A549 (cell line): ENCODE data around the gene LRFN2. TPM values are rescaled to one million over a fixed set of nuclear protein-coding genes. Genes with fewer than 3 reads are reported as not detected.

Experiments used
- ATAC-seq, 2 experiments: fragments of 200-7000 bp in 1 of 2; fragments of >200 bp in 1 of 2; cut with Nextera tagmentation in 1 of 2; cut with Tn5 transposase in 1 of 2; 3 replicates each; pipeline versions ENCODE4 v1.8.0 to v1.9.1; 2018 to 2020; ENCODE audit warnings: mild to moderate bottlenecking in 1 of 2, moderate library complexity in 1 of 2
- CTCF ChIA-PET: fragments of 300-600 bp; sonication (Branson Sonifier 250); formaldehyde crosslinking; extraction: SDS; loops from one replicate; lab custom pipeline; 2021; ENCODE audit warnings: antibody characterized with exemption, inconsistent platforms; lab: Yijun Ruan, JAX
- POLR2A ChIA-PET: fragments of 350-600 bp; formaldehyde crosslinking; extraction: SDS; loops from one replicate; lab custom pipeline; 2021; ENCODE audit warnings: antibody characterized with exemption, inconsistent platforms; lab: Yijun Ruan, JAX
- DNase-seq, 2 experiments: peaks; one replicate each; pipeline versions ENCODE4 v3.0.0 to v3.0.0-alpha.2; 2011 to 2016; ENCODE audit warnings: low read depth in 1 of 2, low spot score in 1 of 2
- FAIRE-seq: peaks from 2 replicates; lab custom pipeline; 2011; peaks lifted over from hg19 to GRCh38; lab: Jason Lieb, UNC
- H3K27ac ChIP-seq, 2 experiments: fragments of >200 bp; sonication (Bioruptor Twin); formaldehyde crosslinking; 3 replicates each; pipeline ENCODE4 v1.5.1; 2016 to 2017
- H3K4me1 ChIP-seq: fragments of >200 bp; sonication (Bioruptor Twin); formaldehyde crosslinking; 3 replicates; pipeline ENCODE4 v1.6.1; 2016
- H3K4me2 ChIP-seq: fragments of >200 bp; sonication (Bioruptor Twin); formaldehyde crosslinking; 3 replicates; pipeline ENCODE4 v1.6.1; 2016
- H3K4me3 ChIP-seq: fragments of >200 bp; sonication (Bioruptor Twin); formaldehyde crosslinking; 3 replicates; pipeline ENCODE4 v1.5.1; 2016
- H3K9me3 ChIP-seq: fragments of >200 bp; sonication (Bioruptor Twin); formaldehyde crosslinking; 3 replicates; pipeline ENCODE4 v1.6.1; 2016
- BCL3 ChIP-seq: fragments of >200 bp; sonication (Bioruptor Twin); formaldehyde crosslinking; IDR thresholded peaks from 3 replicates; pipeline ENCODE4 v1.6.1; 2016
- BHLHE40 ChIP-seq: IDR thresholded peaks from 2 replicates; pipeline ENCODE4 v1.6.1; 2012; ENCODE audit warnings: low read depth, low read length, inconsistent platforms
- CBX2 ChIP-seq: fragments of 200-600 bp; sonication (generic); IDR thresholded peaks from 2 replicates; pipeline ENCODE4 v1.6.1; 2016; ENCODE audit warnings: low read depth, mild to moderate bottlenecking, borderline replicate concordance
- CBX8 ChIP-seq: fragments of 200-600 bp; sonication (generic); IDR thresholded peaks from 2 replicates; pipeline ENCODE4 v1.6.1; 2016
- CEBPB ChIP-seq, 2 experiments: fragments of >200 bp in 1 of 2; sonication (Bioruptor Twin) in 1 of 2; formaldehyde crosslinking in 1 of 2; IDR thresholded peaks; 2 replicates each; pipeline ENCODE4 v1.6.1; 2012 to 2016
- CHD2 ChIP-seq: fragments of 150-350 bp; IDR thresholded peaks from 2 replicates; pipeline ENCODE4 v1.6.1; 2014; ENCODE audit warnings: low read length; ENCODE audit not compliant: partially characterized antibody
- E2F6 ChIP-seq: IDR thresholded peaks from 2 replicates; pipeline ENCODE4 v1.6.1; 2012; ENCODE audit warnings: low read depth, borderline replicate concordance
- EHF ChIP-seq: fragments of 250-450 bp; sonication (Bioruptor Pico); IDR thresholded peaks from 2 replicates; pipeline ENCODE4 v1.5.0; 2020; ENCODE audit warnings: mild to moderate bottlenecking
- EHMT2 ChIP-seq: fragments of 200-600 bp; sonication (generic); IDR thresholded peaks from 2 replicates; pipeline ENCODE4 v1.6.1; 2016; ENCODE audit warnings: antibody characterized with exemption, low read depth, mild to moderate bottlenecking, moderate library complexity
- EP300 ChIP-seq, 2 experiments: fragments of >200 bp; sonication (Bioruptor Twin); formaldehyde crosslinking; IDR thresholded peaks; 2 replicates in 1 of 2; 3 replicates in 1 of 2; pipeline ENCODE4 v1.6.1; 2016 to 2017
- ESRRA ChIP-seq: fragments of 150-350 bp; IDR thresholded peaks from 2 replicates; pipeline ENCODE4 v1.6.1; 2014; ENCODE audit warnings: mild to moderate bottlenecking, low read length, borderline replicate concordance
- FOSL2 ChIP-seq, 2 experiments: fragments of 450-650 bp in 1 of 2; fragments of >200 bp in 1 of 2; sonication (Bioruptor Twin) in 1 of 2; formaldehyde crosslinking; IDR thresholded peaks; 2 replicates each; pipeline versions ENCODE4 v1.5.0 to v1.6.1; 2016 to 2020; ENCODE audit warnings: mild to moderate bottlenecking in 1 of 2, moderate library complexity in 1 of 2
- GATA3 ChIP-seq: IDR thresholded peaks from 2 replicates; pipeline ENCODE4 v1.6.1; 2012; ENCODE audit warnings: borderline replicate concordance
- HDAC2 ChIP-seq: fragments of 200-600 bp; sonication (generic); IDR thresholded peaks from 2 replicates; pipeline ENCODE4 v1.6.1; 2016
- HOXB5 ChIP-seq: fragments of 250-450 bp; sonication (Bioruptor Pico); IDR thresholded peaks from 2 replicates; pipeline ENCODE4 v1.5.0; 2020; ENCODE audit warnings: mild to moderate bottlenecking, moderate library complexity
- KDM1A ChIP-seq: fragments of 200-600 bp; sonication (generic); IDR thresholded peaks from 2 replicates; pipeline ENCODE4 v1.6.1; 2016; ENCODE audit warnings: low read depth, mild to moderate bottlenecking
- MAFK ChIP-seq: fragments of 450-650 bp; IDR thresholded peaks from 2 replicates; pipeline ENCODE4 v1.6.1; 2014; ENCODE audit not compliant: partially characterized antibody
- MAZ ChIP-seq: fragments of 150-350 bp; IDR thresholded peaks from 2 replicates; pipeline ENCODE4 v1.6.1; 2014; ENCODE audit warnings: antibody characterized with exemption, low read depth, low read length, borderline replicate concordance
- NFE2L2 ChIP-seq: fragments of 150-350 bp; conservative IDR thresholded peaks from 2 replicates; pipeline ENCODE4 v1.6.1; 2014; ENCODE audit warnings: low read length
- NPAS2 ChIP-seq: fragments of 250-450 bp; sonication (Bioruptor Pico); IDR thresholded peaks from 2 replicates; pipeline ENCODE4 v1.8.0; 2022; ENCODE audit warnings: mild to moderate bottlenecking, moderate library complexity, borderline replicate concordance
- NR3C1 ChIP-seq: fragments of >200 bp; sonication (Bioruptor Twin); formaldehyde crosslinking; IDR thresholded peaks from 3 replicates; pipeline ENCODE4 v1.6.1; 2017
- POLR2A ChIP-seq: IDR thresholded peaks from 2 replicates; pipeline ENCODE4 v1.6.1; 2012; ENCODE audit warnings: mild to moderate bottlenecking, low read length
- POLR2AphosphoS2 ChIP-seq: conservative IDR thresholded peaks from 2 replicates; pipeline ENCODE4 v1.6.1; 2012; ENCODE audit warnings: low read length, improper control_type of control experiment, inconsistent platforms
- SMC3 ChIP-seq: fragments of >200 bp; sonication (Bioruptor Twin); formaldehyde crosslinking; IDR thresholded peaks from 3 replicates; pipeline ENCODE4 v1.6.1; 2018; ENCODE audit warnings: inconsistent platforms
- SREBF2 ChIP-seq: fragments of 450-650 bp; IDR thresholded peaks from 2 replicates; pipeline ENCODE4 v1.6.1; 2014; ENCODE audit warnings: mild to moderate bottlenecking, moderate library complexity
- ZC3H11A ChIP-seq: fragments of 450-650 bp; IDR thresholded peaks from 2 replicates; pipeline ENCODE4 v1.6.1; 2014; ENCODE audit warnings: antibody characterized with exemption, mild to moderate bottlenecking
- ZFP36 ChIP-seq: fragments of 450-650 bp; IDR thresholded peaks from 2 replicates; pipeline ENCODE4 v1.6.1; 2014; ENCODE audit warnings: borderline replicate concordance; ENCODE audit not compliant: partially characterized antibody
- WGBS: methylation state at CpG from one replicate; pipeline ENCODE4 v1.1.6; 2017; ENCODE audit errors: missing lambda C conversion rate; 5-methylcytosine and 5-hydroxymethylcytosine counted together
- polyA plus RNA-seq, 4 experiments: library from polyadenylated mRNA; depleted of rRNA in 3 of 4; stranded (reverse); fragments of >200 nt; fragmentation: RNase III in 1 of 4; extraction: RNeasy Plus Mini Kit Qiagen cat#74134 plus additional on column Dnase treatment in 1 of 4; gene quantifications; 2 replicates in 3 of 4; 3 replicates in 1 of 4; pipeline ENCODE4 v1.2.3, GENCODE V29; 2011 to 2017
- TF ChIP-seq, protein P1 (sequence below): IDR thresholded peaks from 2 replicates; pipeline ENCODE4 v1.6.1; 2012
- TF ChIP-seq, protein P2 (sequence below): IDR thresholded peaks from 2 replicates; pipeline ENCODE4 v1.6.1; 2012
- TF ChIP-seq, protein P3 (sequence below): fragments of 250-450 bp; sonication (Bioruptor Pico); IDR thresholded peaks from 2 replicates; pipeline ENCODE4 v1.5.0; 2021; ENCODE audit warnings: mild to moderate bottlenecking, moderate library complexity, borderline replicate concordance

Gene LRFN2
- polyA plus RNA-seq, 2 of the 4 experiments (the other 2 are of a cell fraction) = not detected

GRCh38 chr6:40510442-40510841, 76.7 kb downstream of the LRFN2 start:
- no peak for DNase-seq
- no peak overlapping the region for H3K4me2 ChIP-seq
- no peaks in the 10 kb centered on the region for H3K9me3 ChIP-seq
- ChIA-PET CTCF (no interaction called here), POLR2A (no interaction called here)
- ATAC-seq = no peak
- no peaks in the 10 kb centered on the region for H3K4me1 ChIP-seq
- no peak for TF ChIP-seq SMC3
- no peak for TF ChIP-seq HDAC2
- no peak for TF ChIP-seq MAZ
- no peak for TF ChIP-seq NR3C1
- TF ChIP-seq, protein P1, sequence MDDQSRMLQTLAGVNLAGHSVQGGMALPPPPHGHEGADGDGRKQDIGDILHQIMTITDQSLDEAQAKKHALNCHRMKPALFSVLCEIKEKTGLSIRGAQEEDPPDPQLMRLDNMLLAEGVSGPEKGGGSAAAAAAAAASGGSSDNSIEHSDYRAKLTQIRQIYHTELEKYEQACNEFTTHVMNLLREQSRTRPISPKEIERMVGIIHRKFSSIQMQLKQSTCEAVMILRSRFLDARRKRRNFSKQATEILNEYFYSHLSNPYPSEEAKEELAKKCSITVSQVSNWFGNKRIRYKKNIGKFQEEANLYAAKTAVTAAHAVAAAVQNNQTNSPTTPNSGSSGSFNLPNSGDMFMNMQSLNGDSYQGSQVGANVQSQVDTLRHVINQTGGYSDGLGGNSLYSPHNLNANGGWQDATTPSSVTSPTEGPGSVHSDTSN = no peak
- TF ChIP-seq BHLHE40 = no peak
- no peak for TF ChIP-seq NPAS2 (CRISPR knock-in tag)
- TF ChIP-seq CBX2 = no peak
- no peak for TF ChIP-seq SREBF2
- TF ChIP-seq E2F6 = no peak
- no peak for TF ChIP-seq EHF
- no peak for TF ChIP-seq POLR2A
- TF ChIP-seq EP300 (IDR thresholded peaks at IDR 0.05) = no peak
- TF ChIP-seq, protein P2, sequence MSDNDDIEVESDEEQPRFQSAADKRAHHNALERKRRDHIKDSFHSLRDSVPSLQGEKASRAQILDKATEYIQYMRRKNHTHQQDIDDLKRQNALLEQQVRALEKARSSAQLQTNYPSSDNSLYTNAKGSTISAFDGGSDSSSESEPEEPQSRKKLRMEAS = no peak
- no peak for TF ChIP-seq FOSL2 (IDR thresholded peaks at IDR 0.05)
- no peak for TF ChIP-seq FOSL2 (CRISPR knock-in tag; IDR thresholded peaks at IDR 0.05)
- no peak for TF ChIP-seq HOXB5 (CRISPR knock-in tag)
- FAIRE-seq = no peak
- no peak overlapping the region for H3K27ac ChIP-seq
- H3K4me3 ChIP-seq = no peak overlapping the region
- 89% methylated on average over 2 of the region's 4 CpGs for WGBS

GRCh38 chr6:40509716-40510260, 77.4 kb downstream of the LRFN2 start:
- no peak for ATAC-seq

DNA sequence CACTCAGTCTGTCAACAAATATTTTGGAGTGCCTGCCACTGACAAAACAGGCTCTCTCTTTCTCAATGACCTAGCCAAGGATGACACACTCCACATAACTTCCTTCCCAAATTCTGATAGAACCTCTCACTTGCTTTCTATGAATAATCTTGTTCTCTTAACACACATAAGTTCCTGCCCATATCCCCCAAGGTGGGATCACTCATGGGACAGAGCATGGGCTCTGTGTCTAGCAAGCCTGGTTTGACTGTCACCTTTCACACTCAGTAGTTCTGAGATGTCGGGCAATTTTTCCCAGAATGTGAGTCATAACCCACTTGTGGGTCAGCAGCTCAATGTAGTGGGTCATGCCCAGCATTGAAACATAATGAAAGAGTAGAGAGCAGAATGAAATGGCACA, 78.1 kb downstream of the LRFN2 start:
- TF ChIP-seq SREBF2 (no peak), CBX8 (no peak), NR3C1 (no peak), ZFP36 (no peak), MAFK (no peak), CHD2 (no peak), POLR2AphosphoS2 (no peak), GATA3 (no peak), HDAC2 (no peak), KDM1A (no peak), CBX2 (no peak), SMC3 (no peak), ESRRA (no peak), NFE2L2 (no peak), BCL3 (no peak)
- TF ChIP-seq, all 56 proteins: peak for 0
- Histone ChIP-seq H3K27ac (no peak overlapping the region), H3K4me1 (no peaks in the 10 kb centered on the region), H3K9me3 (no peaks in the 10 kb centered on the region), H3K4me3 (no peak overlapping the region), H3K4me2 (no peak overlapping the region)
- no peak for FAIRE-seq
- 57% methylated on average over 1 of the region's 1 CpG for WGBS
- no peak for ATAC-seq
- ChIA-PET CTCF (no interaction called here), POLR2A (no interaction called here)
- no peak for DNase-seq

More at GRCh38 chr6:40509716-40510260, 77.4 kb downstream of the LRFN2 start:
- no peak overlapping the region for H3K27ac ChIP-seq
- TF ChIP-seq CHD2 (no peak), EP300 (IDR thresholded peaks at IDR 0.05) (no peak), CEBPB (IDR thresholded peaks at IDR 0.05) (no peak), ZC3H11A (no peak), HOXB5 (CRISPR knock-in tag) (no peak), ESRRA (no peak), EHMT2 (no peak)
- TF ChIP-seq, protein P3, sequence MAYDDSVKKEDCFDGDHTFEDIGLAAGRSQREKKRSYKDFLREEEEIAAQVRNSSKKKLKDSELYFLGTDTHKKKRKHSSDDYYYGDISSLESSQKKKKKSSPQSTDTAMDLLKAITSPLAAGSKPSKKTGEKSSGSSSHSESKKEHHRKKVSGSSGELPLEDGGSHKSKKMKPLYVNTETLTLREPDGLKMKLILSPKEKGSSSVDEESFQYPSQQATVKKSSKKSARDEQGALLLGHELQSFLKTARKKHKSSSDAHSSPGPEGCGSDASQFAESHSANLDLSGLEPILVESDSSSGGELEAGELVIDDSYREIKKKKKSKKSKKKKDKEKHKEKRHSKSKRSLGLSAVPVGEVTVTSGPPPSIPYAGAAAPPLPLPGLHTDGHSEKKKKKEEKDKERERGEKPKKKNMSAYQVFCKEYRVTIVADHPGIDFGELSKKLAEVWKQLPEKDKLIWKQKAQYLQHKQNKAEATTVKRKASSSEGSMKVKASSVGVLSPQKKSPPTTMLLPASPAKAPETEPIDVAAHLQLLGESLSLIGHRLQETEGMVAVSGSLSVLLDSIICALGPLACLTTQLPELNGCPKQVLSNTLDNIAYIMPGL (CRISPR knock-in tag) = no peak
- TF ChIP-seq, all 56 proteins: peak for 0
- no peak for FAIRE-seq
- CTCF ChIA-PET = no interaction called here
- 64% methylated on average over 10 of the region's 11 CpGs for WGBS
- Histone ChIP-seq H3K4me1 (no peaks in the 10 kb centered on the region), H3K4me3 (no peak overlapping the region), H3K4me2 (no peak overlapping the region), H3K9me3 (no peaks in the 10 kb centered on the region)
- no peak for DNase-seq
- POLR2A ChIA-PET = no interaction called here
